CD4-positive, alpha-beta T cell (primary cell): ENCODE results near the gene ABCA13. TPM values are rescaled to one million over a fixed set of nuclear protein-coding genes. Genes with fewer than 3 reads are reported as not detected.

Source experiments
- ATAC-seq: fragments of 200-7000 bp; cut with Tn5 transposase; one replicate; pipeline ENCODE4 v1.10.0; 2022; ENCODE audit warnings: mild to moderate bottlenecking; ENCODE audit not compliant: poor library complexity
- CTCF ChIA-PET: fragments of 350-600 bp; sonication (Branson Sonifier 250); formaldehyde crosslinking; loops from one replicate; lab custom pipeline; 2021; ENCODE audit warnings: antibody characterized with exemption, inconsistent platforms; lab: Charles Lee
- POLR2A ChIA-PET: fragments of 350-600 bp; sonication (Branson Sonifier 250); formaldehyde crosslinking; loops from one replicate; lab custom pipeline; 2021; ENCODE audit warnings: antibody characterized with exemption, inconsistent platforms; lab: Charles Lee
- DNase-seq, 14 experiments: peaks; one replicate each; pipeline ENCODE4 v3.0.0-alpha.2; 2013 to 2020; ENCODE audit warnings: mixed read lengths in 2 of 14
- H3K27ac ChIP-seq, 2 donors: one replicate each; pipeline versions ENCODE4 v1.5.1 to v1.7.0; 2013; ENCODE audit warnings: low read length in 2 of 2, low read depth in 1 of 2, mild to moderate bottlenecking in 1 of 2
- H3K27me3 ChIP-seq, 2 experiments: 1 replicate in 1 of 2; 2 replicates in 1 of 2; pipeline versions ENCODE4 v1.6.1 to v1.7.0; 2013; ENCODE audit warnings: low read length in 2 of 2, control low read depth in 1 of 2, mild to moderate bottlenecking in 1 of 2, moderate library complexity in 1 of 2; ENCODE audit not compliant: insufficient read depth in 2 of 2, control insufficient read depth in 1 of 2
- H3K36me3 ChIP-seq: one replicate; pipeline ENCODE4 v1.6.1; 2013; ENCODE audit warnings: low read length, control low read depth; ENCODE audit not compliant: insufficient read depth
- H3K4me1 ChIP-seq: one replicate; pipeline ENCODE4 v1.6.1; 2013; ENCODE audit warnings: low read length, control low read depth; ENCODE audit not compliant: insufficient read depth
- H3K4me3 ChIP-seq: one replicate; pipeline ENCODE4 v1.5.1; 2013; ENCODE audit warnings: mild to moderate bottlenecking, low read length, moderate library complexity
- H3K9me3 ChIP-seq, 2 experiments: 1 replicate in 1 of 2; 2 replicates in 1 of 2; pipeline versions ENCODE4 v1.6.1 to v1.7.0; 2013; ENCODE audit warnings: low read length in 2 of 2, mild to moderate bottlenecking in 2 of 2, control low read depth in 1 of 2, moderate library complexity in 1 of 2; ENCODE audit not compliant: control insufficient read depth in 1 of 2, insufficient read depth in 1 of 2
- H3K27ac Mint-ChIP-seq: one replicate; pipeline ENCODE4 v1.8.0; 2020; ENCODE audit warnings: mixed read lengths
- H3K27me3 Mint-ChIP-seq: one replicate; pipeline ENCODE4 v1.8.0; 2021; ENCODE audit warnings: mixed read lengths
- H3K36me3 Mint-ChIP-seq: one replicate; pipeline ENCODE4 v1.8.0; 2021; ENCODE audit warnings: low read depth, mixed read lengths
- H3K4me1 Mint-ChIP-seq: one replicate; pipeline ENCODE4 v1.8.0; 2021; ENCODE audit warnings: low read depth, mixed read lengths
- H3K4me3 Mint-ChIP-seq: one replicate; pipeline ENCODE4 v1.8.0; 2020; ENCODE audit warnings: mild to moderate bottlenecking, mixed read lengths
- H3K9me3 Mint-ChIP-seq: one replicate; pipeline ENCODE4 v1.8.0; 2020; ENCODE audit warnings: mixed read lengths
- CTCF ChIP-seq: fragments of 200-600 bp; IDR thresholded peaks from one replicate; pipeline ENCODE4 v1.8.0; 2022; ENCODE audit warnings: antibody characterized with exemption, mild to moderate bottlenecking
- intact Hi-C, 2 experiments: fragments of 100-400 bp; cut with DNase I in 1 of 2; cut with micrococcal nuclease in 1 of 2; formaldehyde crosslinking; loops; one replicate each; pipeline versions ENCODE4 v1.15.1 to v1.9.0; 2023 to 2025; cut with DNase I, micrococcal nuclease
- total RNA-seq, 174 experiments: library from RNA in 2 of 174; stranded (reverse) in 2 of 174; gene quantifications; one replicate each; pipeline ENCODE4 v1.2.3 and lab custom pipeline; 2021 to 2026

The ABCA13 gene
- total RNA-seq, 2 experiments from 2014 or later: not detected

GRCh38 chr7:48424731-48425130 is 253.5 kb downstream of the ABCA13 start:
- intact Hi-C loops: no loop called here
- H3K4me3 Mint-ChIP-seq: no peak overlapping the region

DNA sequence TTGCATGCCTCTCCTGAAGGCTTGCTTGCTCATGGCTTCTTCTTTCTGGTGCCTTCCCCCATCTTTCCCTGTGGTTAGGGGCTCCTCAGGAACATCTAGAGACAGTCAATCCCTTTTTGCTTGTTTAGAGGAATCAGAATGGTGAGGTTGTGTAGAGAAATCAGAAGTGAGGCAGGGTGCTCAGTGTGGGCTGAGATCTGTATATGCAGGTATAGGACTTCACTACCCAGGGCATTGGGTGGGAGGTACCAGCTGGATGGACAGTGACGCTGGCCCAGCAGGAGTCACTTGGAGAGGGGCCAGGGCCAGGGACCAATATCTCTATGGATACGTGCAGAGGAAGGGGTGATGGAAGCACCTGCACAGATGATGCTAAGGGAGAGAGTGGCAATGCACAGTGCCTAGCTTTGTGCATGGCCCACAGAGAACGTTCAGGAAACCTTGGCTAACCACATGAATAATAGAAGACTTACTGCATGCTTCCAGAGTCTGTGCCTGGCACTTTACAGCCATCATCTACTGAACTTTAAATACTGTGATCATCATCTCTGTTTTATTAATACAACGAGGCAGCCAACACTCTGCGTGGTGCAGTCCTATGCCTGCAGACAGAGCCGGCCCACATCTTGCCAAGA is 255.2 kb downstream of the ABCA13 start:
- no peak overlapping the region for H3K4me3 ChIP-seq
- H3K27ac ChIP-seq: no peak overlapping the region
- no peaks in the 10 kb centered on the region for H3K27me3 ChIP-seq
- no peak for ATAC-seq
- no peak for TF ChIP-seq CTCF
- CTCF ChIA-PET: no interaction called here
- H3K9me3 ChIP-seq: no peaks in the 10 kb centered on the region
- no peaks in the 10 kb centered on the region for H3K36me3 ChIP-seq
- POLR2A ChIA-PET: no interaction called here
- no peaks in the 10 kb centered on the region for H3K4me1 ChIP-seq
- H3K4me3 Mint-ChIP-seq: no peak overlapping the region
- H3K36me3 Mint-ChIP-seq: no peaks in the 10 kb centered on the region
- no peaks in the 10 kb centered on the region for H3K4me1 Mint-ChIP-seq
- intact Hi-C loops: no loop called here
- H3K9me3 Mint-ChIP-seq: no peaks in the 10 kb centered on the region
- no peaks in the 10 kb centered on the region for H3K27me3 Mint-ChIP-seq
- no peak overlapping the region for H3K27ac Mint-ChIP-seq
- DNase-seq: no peak

More at GRCh38 chr7:48424731-48425130, 253.5 kb downstream of the ABCA13 start:
- Histone ChIP-seq H3K36me3 (no peaks in the 10 kb centered on the region), H3K9me3 (no peaks in the 10 kb centered on the region), H3K4me1 (no peaks in the 10 kb centered on the region), H3K4me3 (no peak overlapping the region), H3K27ac (no peak overlapping the region), H3K27me3 (no peaks in the 10 kb centered on the region)
- no peak overlapping the region for H3K27ac Mint-ChIP-seq
- POLR2A ChIA-PET: no interaction called here
- DNase-seq: peak in 1 of 14 experiments; percentile 3
- H3K36me3 Mint-ChIP-seq: no peaks in the 10 kb centered on the region
- no peak for ATAC-seq
- no peaks in the 10 kb centered on the region for H3K4me1 Mint-ChIP-seq
- TF ChIP-seq CTCF: no peak
- no peaks in the 10 kb centered on the region for H3K9me3 Mint-ChIP-seq
- H3K27me3 Mint-ChIP-seq: no peaks in the 10 kb centered on the region
- CTCF ChIA-PET: no interaction called here

GRCh38 chr7:48426966-48427555 is 255.8 kb downstream of the ABCA13 start:
- ATAC-seq: no peak
- Histone ChIP-seq H3K4me3 (no peak overlapping the region), H3K9me3 (no peaks in the 10 kb centered on the region), H3K36me3 (no peaks in the 10 kb centered on the region), H3K27ac (no peak overlapping the region), H3K4me1 (no peaks in the 10 kb centered on the region), H3K27me3 (no peaks in the 10 kb centered on the region)
- no peak for TF ChIP-seq CTCF
- H3K4me3 Mint-ChIP-seq: no peak overlapping the region
- ChIA-PET POLR2A (no interaction called here), CTCF (no interaction called here)
- no peaks in the 10 kb centered on the region for H3K9me3 Mint-ChIP-seq
- no peaks in the 10 kb centered on the region for H3K36me3 Mint-ChIP-seq
- no peaks in the 10 kb centered on the region for H3K4me1 Mint-ChIP-seq
- no peaks in the 10 kb centered on the region for H3K27me3 Mint-ChIP-seq
- no peak overlapping the region for H3K27ac Mint-ChIP-seq
- no peak for DNase-seq
- intact Hi-C loops: no loop called here
